HepG2 (cell line): ENCODE measurements around the gene GRM7. TPM values are rescaled to one million over a fixed set of nuclear protein-coding genes. Genes with fewer than 3 reads are reported as not detected.

ENCODE experiments used
- ATAC-seq: fragments of 200-7000 bp; cut with Tn5 transposase; 3 replicates; pipeline ENCODE4 v1.9.1; 2020; ENCODE audit warnings: mild to moderate bottlenecking, moderate library complexity
- BruUV-seq: library from RNA; stranded (reverse); fragments of 400-500 nt; replicated peaks from 2 replicates; lab custom pipeline; 2021; lab: Mats Ljungman, UMichigan
- CTCF ChIA-PET: fragments of 300-600 bp; formaldehyde crosslinking; extraction: SDS; loops from one replicate; lab custom pipeline; 2021; ENCODE audit warnings: low total read pairs, inconsistent platforms, low intra/inter-chr PET ratio; lab: Yijun Ruan, JAX
- POLR2A ChIA-PET: fragments of 350-600 bp; sonication (Branson Sonifier 250); formaldehyde crosslinking; loops from one replicate; lab custom pipeline; 2020; ENCODE audit warnings: antibody characterized with exemption, inconsistent platforms; lab: Yijun Ruan, JAX
- DNase-seq: peaks from one replicate; pipeline ENCODE4 v3.0.0-alpha.2; 2015; ENCODE audit warnings: low spot score
- FAIRE-seq: peaks from 3 replicates; lab custom pipeline; 2011; peaks lifted over from hg19 to GRCh38; lab: Jason Lieb, UNC
- H2AFZ ChIP-seq: one replicate; pipeline ENCODE4 v1.6.1; 2011; ENCODE audit warnings: low read length, inconsistent platforms
- H3K27ac ChIP-seq: fragments of 300-600 bp; 3 replicates; pipeline ENCODE4 v1.8.0; 2011; ENCODE audit warnings: mixed run types, mild to moderate bottlenecking, mixed read lengths, low read length, inconsistent platforms; ENCODE audit not compliant: insufficient read depth; ENCODE audit errors: extremely low read length
- H3K27me3 ChIP-seq, 2 experiments: fragments of 200-600 bp in 1 of 2; 2 replicates in 1 of 2; 3 replicates in 1 of 2; pipeline versions ENCODE4 v1.6.0 to v1.8.0; 2011; ENCODE audit warnings: low read length in 2 of 2, mild to moderate bottlenecking in 2 of 2, moderate library complexity in 2 of 2, inconsistent platforms in 1 of 2; ENCODE audit not compliant: insufficient read depth in 2 of 2, control insufficient read depth in 1 of 2
- H3K36me3 ChIP-seq, 2 experiments: fragments of 200-600 bp in 1 of 2; replicated peaks in 1 of 2; 2 replicates in 1 of 2; 3 replicates in 1 of 2; pipeline versions ENCODE4 v1.5.1 to v1.8.0; 2011; ENCODE audit warnings: low read length in 2 of 2, inconsistent platforms in 1 of 2; ENCODE audit not compliant: insufficient read depth in 2 of 2, control insufficient read depth in 1 of 2
- H3K4me1 ChIP-seq: 2 replicates; pipeline ENCODE4 v1.5.1; 2012; ENCODE audit warnings: low read length, inconsistent platforms; ENCODE audit not compliant: insufficient read depth
- H3K4me2 ChIP-seq: 2 replicates; pipeline ENCODE4 v1.6.0; 2011; ENCODE audit warnings: low read depth, low read length, inconsistent platforms
- H3K4me3 ChIP-seq, 3 experiments: fragments of 200-600 bp in 1 of 3; sonication (generic), shearing (Covaris generic) in 1 of 3; replicated peaks in 1 of 3; 2 replicates each; pipeline ENCODE4 v1.5.1; 2011 to 2016; ENCODE audit warnings: low read length in 3 of 3, inconsistent platforms in 2 of 3, low read depth in 2 of 3, mild to moderate bottlenecking in 2 of 3, control low read depth in 1 of 3, mixed read lengths in 1 of 3; ENCODE audit not compliant: insufficient read depth in 1 of 3
- H3K79me2 ChIP-seq: one replicate; pipeline ENCODE4 v1.6.1; 2011; ENCODE audit warnings: low read length, inconsistent platforms; ENCODE audit not compliant: insufficient read depth
- H3K9ac ChIP-seq: 2 replicates; pipeline ENCODE4 v1.6.0; 2011; ENCODE audit warnings: mild to moderate bottlenecking, low read depth, low read length, inconsistent platforms; ENCODE audit not compliant: insufficient read depth
- H3K9me3 ChIP-seq: 2 replicates; pipeline ENCODE4 v1.5.1; 2012; ENCODE audit warnings: mild to moderate bottlenecking, low read length
- H4K20me1 ChIP-seq: 2 replicates; pipeline ENCODE4 v1.6.0; 2011; ENCODE audit warnings: inconsistent platforms, mild to moderate bottlenecking, low read length, moderate library complexity; ENCODE audit not compliant: insufficient read depth
- ARID3A ChIP-seq: IDR thresholded peaks from 2 replicates; pipeline ENCODE4 v1.6.1; 2012; ENCODE audit warnings: low read depth, low read length, improper control_type of control experiment
- BCL6 ChIP-seq: IDR thresholded peaks from 2 replicates; pipeline ENCODE4 v1.6.1; 2016; ENCODE audit warnings: missing genetic modification reagents, missing compliant biosample characterization
- CSRNP2 ChIP-seq: sonication (generic); formaldehyde crosslinking; conservative IDR thresholded peaks from 2 replicates; pipeline ENCODE4 v1.8.0; 2022; ENCODE audit warnings: low read depth, missing genetic modification reagents
- KDM4B ChIP-seq: sonication (generic); formaldehyde crosslinking; IDR thresholded peaks from 2 replicates; pipeline ENCODE4 v1.4.0; 2020; ENCODE audit warnings: missing genetic modification reagents
- KLF11 ChIP-seq: IDR thresholded peaks from 2 replicates; pipeline ENCODE4 v1.6.1; 2016; ENCODE audit warnings: missing compliant biosample characterization
- KLF16 ChIP-seq, 2 experiments: sonication (generic) in 1 of 2; formaldehyde crosslinking in 1 of 2; IDR thresholded peaks; 2 replicates each; pipeline versions ENCODE4 v1.6.1 to v1.8.0; 2016 to 2023; ENCODE audit warnings: missing genetic modification reagents in 2 of 2, missing compliant biosample characterization in 1 of 2
- MXD1 ChIP-seq: sonication (generic); formaldehyde crosslinking; IDR thresholded peaks from 2 replicates; pipeline ENCODE4 v1.4.0; 2020; ENCODE audit warnings: mild to moderate bottlenecking, missing genetic modification reagents
- MXD3 ChIP-seq: IDR thresholded peaks from 2 replicates; pipeline ENCODE4 v1.6.1; 2016; ENCODE audit warnings: mild to moderate bottlenecking, missing biosample characterization, missing genetic modification reagents
- SCMH1 ChIP-seq: sonication (generic); formaldehyde crosslinking; IDR thresholded peaks from 2 replicates; pipeline ENCODE4 v1.9.0; 2021; ENCODE audit warnings: missing genetic modification reagents, mild to moderate bottlenecking, borderline replicate concordance
- SNAPC5 ChIP-seq: sonication (generic); formaldehyde crosslinking; IDR thresholded peaks from 2 replicates; pipeline ENCODE4 v1.8.1; 2023; ENCODE audit warnings: mild to moderate bottlenecking, missing genetic modification reagents, borderline replicate concordance
- UBTF ChIP-seq: sonication (generic); formaldehyde crosslinking; IDR thresholded peaks from 2 replicates; pipeline ENCODE4 v1.4.0; 2020; ENCODE audit warnings: mild to moderate bottlenecking, missing genetic modification reagents
- YY1 ChIP-seq: IDR thresholded peaks from 2 replicates; pipeline ENCODE4 v1.6.1; 2011; ENCODE audit warnings: low read length, low read depth, moderate library complexity, mild to moderate bottlenecking; ENCODE audit not compliant: insufficient read depth, insufficient replicate concordance
- ZNF33A ChIP-seq: sonication (generic); formaldehyde crosslinking; IDR thresholded peaks from 2 replicates; pipeline ENCODE4 v1.5.1; 2020; ENCODE audit warnings: missing genetic modification reagents, mild to moderate bottlenecking, moderate library complexity, borderline replicate concordance
- ZNF710 ChIP-seq: sonication (generic); formaldehyde crosslinking; IDR thresholded peaks from 2 replicates; pipeline ENCODE4 v1.5.0; 2020; ENCODE audit warnings: mild to moderate bottlenecking, missing genetic modification reagents, borderline replicate concordance
- ZSCAN9 ChIP-seq: IDR thresholded peaks from 2 replicates; pipeline ENCODE4 v1.6.1; 2016; ENCODE audit warnings: borderline replicate concordance
- WGBS: methylation state at CpG from one replicate; pipeline ENCODE4 v1.1.6; 2017; ENCODE audit warnings: low lambda C conversion rate; 5-methylcytosine and 5-hydroxymethylcytosine counted together
- in situ Hi-C: cut with HindIII; loops from 2 replicates; pipeline ENCODE4 v1.10.0; 2017; ENCODE audit warnings: low pct_unique_long_range_greater_than_20kb; ENCODE audit not compliant: extremely low pct_ligation_motif_present
- intact Hi-C: fragments of 100-400 bp; cut with micrococcal nuclease; formaldehyde crosslinking; loops from one replicate; pipeline ENCODE4 v1.10.0; 2022; ENCODE audit not compliant: unreplicated experiment
- polyA plus RNA-seq, 8 experiments: library from polyadenylated mRNA; depleted of rRNA in 3 of 8; stranded (reverse) in 7 of 8; unstranded in 1 of 8; fragments of >200 nt; fragmentation: Illumina TruSeq in 4 of 8; extraction: Trizol in 4 of 8; gene quantifications; 2 replicates each; pipeline versions ENCODE4 v1.2.1 to v1.2.3, GENCODE V29; 2011 to 2016; ENCODE audit warnings: low read depth in 4 of 8, missing spikeins in 1 of 8, mixed read lengths in 1 of 8; ENCODE audit not compliant: insufficient read depth in 1 of 8
- total RNA-seq, 5 experiments: library from RNA; depleted of rRNA; stranded (reverse); fragments of >200 nt; fragmentation: Illumina TruSeq; extraction: Trizol; gene quantifications; 2 replicates each; pipeline ENCODE4 v1.2.3, GENCODE V29; 2016; ENCODE audit warnings: low read depth in 1 of 5

Gene GRM7
- total and polyA plus RNA-seq, 2 of the 13 experiments (the other 11 are each of a cell fraction or from before 2014, with no cell fraction given), result not detected

- H3K79me2 ChIP-seq, result no peaks in the 10 kb centered on the region
- 0% methylated on average over 3 of the region's 4 CpGs for WGBS
- no peak overlapping the region for H3K27ac ChIP-seq
- POLR2A ChIA-PET, result no interaction called here
- no peaks in the 10 kb centered on the region for H3K36me3 ChIP-seq
- H4K20me1 ChIP-seq, result no peaks in the 10 kb centered on the region
- FAIRE-seq, result no peak
- no peak overlapping the region for H3K4me3 ChIP-seq
- no peaks in the 10 kb centered on the region for H3K4me1 ChIP-seq
- in situ Hi-C loops (no loop called here), intact Hi-C loops (no loop called here)
- BruUV-seq, result no TSS peak
- no peak overlapping the region for H3K4me2 ChIP-seq
- CTCF ChIA-PET, result no interaction called here
- ATAC-seq, result no peak
- H3K9me3 ChIP-seq, result peaks cover 74% of the 10 kb centered on the region
- no peaks in the 10 kb centered on the region for H3K27me3 ChIP-seq
- no peak overlapping the region for H2AFZ ChIP-seq
- DNase-seq, result no peak
- no peak overlapping the region for H3K9ac ChIP-seq
- TF ChIP-seq MXD1 (CRISPR knock-in tag) (no peak), YY1 (no peak), KLF16 (CRISPR knock-in tag; IDR thresholded peaks at IDR 0.05) (no peak), MXD3 (no peak), UBTF (no peak), KLF11 (CRISPR knock-in tag) (no peak), BCL6 (no peak), ZSCAN9 (CRISPR knock-in tag) (no peak), SNAPC5 (no peak), ZNF710 (CRISPR knock-in tag) (no peak), SCMH1 (no peak), CSRNP2 (CRISPR knock-in tag) (no peak), ARID3A (no peak), ZNF33A (CRISPR knock-in tag) (no peak), KDM4B (CRISPR knock-in tag) (no peak)
- TF ChIP-seq, all 625 proteins: peak for 0
Measured at GRCh38 chr3:7588236-7588635, 727.3 kb downstream of the GRM7 start.
